GM20431 (cell line): ENCODE data around the gene MASP1.

Experiments used
- in situ Hi-C: fragments of 300-500 bp; cut with MseI, MboI; formaldehyde crosslinking; loops from one replicate; pipeline ENCODE4 v1.15.0; 2020; ENCODE audit warnings: low sequenced_read_pairs; ENCODE audit not compliant: unreplicated experiment

Gene MASP1

GRCh38 chr3:187291512-187292132 lies at the start of gene MASP1:
Gene MASP1 (minus strand): TSS chr3:187291737. CDS start chr3:187291632, 105 bp downstream.
- in situ Hi-C loops: no loop called here

GRCh38 chr3:187340578-187340977 lies 49.0 kb upstream of the MASP1 start:
- in situ Hi-C loops: no loop called here

- in situ Hi-C loops: no loop called here
These were observed 44.8 kb upstream of the MASP1 start for GRCh38 chr3:187336322-187336721.

GRCh38 chr3:187334904-187335303 lies 43.4 kb upstream of the MASP1 start:
- in situ Hi-C loops: no loop called here

- in situ Hi-C loops: no loop called here
These were observed 37.2 kb upstream of the MASP1 start for GRCh38 chr3:187328691-187329090.

- in situ Hi-C loops: no loop called here
These were observed 36.3 kb upstream of the MASP1 start for GRCh38 chr3:187327845-187328244.

GRCh38 chr3:187325632-187326031 lies 34.1 kb upstream of the MASP1 start:
- in situ Hi-C loops: no loop called here

- in situ Hi-C loops: no loop called here
These were observed 31.6 kb upstream of the MASP1 start for GRCh38 chr3:187323091-187323490.

- in situ Hi-C loops: no loop called here
These were observed 30.8 kb upstream of the MASP1 start for GRCh38 chr3:187322291-187322690.

GRCh38 chr3:187321766-187322165 lies 30.2 kb upstream of the MASP1 start:
- in situ Hi-C loops: no loop called here

- in situ Hi-C loops: loop anchor here (5.0 kb wide), 1 partner anchor 358 kb away; no protein-coding TSS in a partner anchor
These were observed 28.3 kb upstream of the MASP1 start for GRCh38 chr3:187319699-187320302.

- in situ Hi-C loops: loop anchor here (5.0 kb wide), 1 partner anchor 358 kb away; no protein-coding TSS in a partner anchor
These were observed 27.5 kb upstream of the MASP1 start for GRCh38 chr3:187318819-187319616.

GRCh38 chr3:187315872-187316271 lies 24.3 kb upstream of the MASP1 start:
- in situ Hi-C loops: loop anchor here (5.0 kb wide), 1 partner anchor 361 kb away; no protein-coding TSS in a partner anchor

- in situ Hi-C loops: no loop called here
These were observed 22.6 kb upstream of the MASP1 start for GRCh38 chr3:187314176-187314575.

GRCh38 chr3:187310954-187311470 lies 19.5 kb upstream of the MASP1 start:
- in situ Hi-C loops: no loop called here

GRCh38 chr3:187310226-187310625 lies 18.7 kb upstream of the MASP1 start:
- in situ Hi-C loops: no loop called here

GRCh38 chr3:187305881-187306280 lies 14.3 kb upstream of the MASP1 start:
- in situ Hi-C loops: no loop called here

- in situ Hi-C loops: no loop called here
These were observed 8.1 kb upstream of the MASP1 start for GRCh38 chr3:187299611-187300010.

GRCh38 chr3:187296911-187297310 lies 5.4 kb upstream of the MASP1 start:
- in situ Hi-C loops: no loop called here

- in situ Hi-C loops: no loop called here
These were observed 4.5 kb upstream of the MASP1 start for GRCh38 chr3:187296058-187296457.
